ENCODE data around the gene CPEB1. TPM values are rescaled to one million over a fixed set of nuclear protein-coding genes. Genes with fewer than 3 reads are reported as not detected.
A peak's percentile ranks its signal among the peaks of the same experiment; 100 is the strongest.

Gene CPEB1
- total RNA-seq, 4 donors from 2014 or later, result 0.13 to 4.0 (median 1.4) TPM

GRCh38 chr15:82533801-82534200, 113.4 kb downstream of the CPEB1 start:
- Histone ChIP-seq H3K4me1 (peaks cover 15 to 54% (median 16%) of the 10 kb centered on the region in 3 donors), H3K36me3 (peaks cover 12 to 63% (median 20%) of the 10 kb centered on the region in 3 donors), H3K4me3 (no peak overlapping the region), H3K9me3 (no peaks in the 10 kb centered on the region), H3K27me3 (no peaks in the 10 kb centered on the region), H3K27ac (no peak overlapping the region)
- TF ChIP-seq CTCF (IDR thresholded peaks at IDR 0.05) (no peak), POLR2A (IDR thresholded peaks at IDR 0.05) (no peak)
- no peak for DNase-seq
- 100% methylated on average over 2 of the region's 3 CpGs; no CpG with 5 or more reads in 1 of the 2 donors for WGBS, 2 donors
- intact Hi-C loops (cut with DNase I), result no loop called here

GRCh38 chr15:82532991-82533481, 114.1 kb downstream of the CPEB1 start:
- Histone ChIP-seq H3K4me3 (no peak overlapping the region), H3K4me1 (peaks cover 7 to 46% (median 11%) of the 10 kb centered on the region in 3 donors), H3K27me3 (no peaks in the 10 kb centered on the region), H3K27ac (no peak overlapping the region), H3K36me3 (peaks cover 12 to 55% (median 13%) of the 10 kb centered on the region in 3 donors), H3K9me3 (no peaks in the 10 kb centered on the region)
- no peak for DNase-seq
- TF ChIP-seq POLR2A (IDR thresholded peaks at IDR 0.05) (no peak), CTCF (IDR thresholded peaks at IDR 0.05) (no peak)
- 82 to 86% methylated on average over 8 to 12 of the region's 15 CpGs for WGBS, 2 donors
- intact Hi-C loops (cut with DNase I), result no loop called here

GRCh38 chr15:82532383-82532990, 114.7 kb downstream of the CPEB1 start:
- intact Hi-C loops (cut with DNase I), result no loop called here
- Histone ChIP-seq H3K4me1 (peaks cover 2 to 41% (median 11%) of the 10 kb centered on the region in 3 donors), H3K4me3 (no peak overlapping the region), H3K27ac (no peak overlapping the region), H3K27me3 (no peaks in the 10 kb centered on the region), H3K36me3 (peaks cover 10 to 50% (median 12%) of the 10 kb centered on the region in 3 donors), H3K9me3 (no peaks in the 10 kb centered on the region)
- no peak for DNase-seq
- no peak for TF ChIP-seq CTCF (IDR thresholded peaks at IDR 0.05)
- TF ChIP-seq POLR2A (IDR thresholded peaks at IDR 0.05), result no peak
- 60 to 63% methylated on average over 2 to 4 of the region's 9 CpGs for WGBS, 2 donors

GRCh38 chr15:82531496-82532382, 115.4 kb downstream of the CPEB1 start:
- no peaks in the 10 kb centered on the region for H3K9me3 ChIP-seq
- peaks cover 2 to 42% (median 5%) of the 10 kb centered on the region in 3 donors for H3K36me3 ChIP-seq
- no peak overlapping the region for H3K4me3 ChIP-seq
- no peak for DNase-seq
- no peaks in the 10 kb centered on the region for H3K27me3 ChIP-seq
- peaks cover 0 to 33% (median 11%) of the 10 kb centered on the region in 3 donors for H3K4me1 ChIP-seq
- no peak overlapping the region for H3K27ac ChIP-seq
- WGBS, 2 donors, result 66 to 78% methylated on average over 10 of the region's 11 CpGs
- intact Hi-C loops (cut with DNase I), result no loop called here
- TF ChIP-seq POLR2A (IDR thresholded peaks at IDR 0.05), result no peak

DNA sequence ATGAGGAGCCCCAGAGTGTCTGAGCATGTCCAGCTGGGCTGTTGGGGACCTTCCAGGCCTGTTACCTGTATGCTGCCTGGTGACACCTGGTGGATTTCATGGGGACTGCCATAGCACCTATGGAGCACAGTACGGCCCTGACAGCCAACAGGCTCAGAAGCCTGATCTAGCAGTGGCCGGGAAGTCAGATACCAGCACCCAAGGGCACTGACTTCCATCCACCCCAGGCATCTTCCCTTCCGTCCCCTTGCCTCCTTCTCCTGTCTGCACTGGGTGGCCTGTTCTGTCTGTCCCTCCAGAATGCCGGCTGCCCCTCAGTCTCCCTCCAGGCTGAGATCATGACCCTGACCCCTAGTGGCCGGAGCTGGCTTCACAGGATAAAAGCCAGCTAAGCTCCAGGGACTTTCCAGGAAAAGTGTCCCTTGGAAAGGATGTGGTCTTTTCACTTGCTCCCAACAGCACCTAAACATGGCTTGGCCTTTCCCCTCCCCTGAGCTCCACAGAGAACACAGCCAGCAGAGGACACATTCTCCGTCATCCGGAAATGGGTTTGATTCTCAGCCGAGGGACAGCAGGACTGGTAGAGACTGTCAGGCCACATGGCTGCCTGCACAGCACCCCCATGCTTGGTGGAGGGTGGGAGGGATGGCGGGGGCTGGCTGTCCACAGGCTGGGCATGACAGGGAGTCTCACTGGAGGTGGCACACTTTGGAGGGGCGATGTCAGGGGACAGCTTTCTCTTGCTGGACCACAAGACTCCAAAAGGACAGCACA, 116.4 kb downstream of the CPEB1 start:
- intact Hi-C loops (cut with DNase I), result no loop called here
- Histone ChIP-seq H3K27ac (peak overlapping the region; percentile 18 to 68 (median 37)), H3K36me3 (peaks cover 0 to 33% (median 0%) of the 10 kb centered on the region in 3 donors), H3K9me3 (no peaks in the 10 kb centered on the region), H3K4me3 (peak overlapping the region in 2 of 4 donors; percentile 29 to 47), H3K4me1 (peaks cover 0 to 30% (median 11%) of the 10 kb centered on the region in 3 donors), H3K27me3 (no peaks in the 10 kb centered on the region)
- WGBS, 2 donors, result 8 to 25% methylated on average over 6 to 7 of the region's 10 CpGs
- TF ChIP-seq CTCF (IDR thresholded peaks at IDR 0.05) (peak; percentile 73 to 95 (median 84)), POLR2A (IDR thresholded peaks at IDR 0.05) (no peak)
- no peak for DNase-seq

Measured in esophagus squamous epithelium (tissue), 5 donors.